ENCODE data around the gene UXS1.

UXS1 gene

DNA sequence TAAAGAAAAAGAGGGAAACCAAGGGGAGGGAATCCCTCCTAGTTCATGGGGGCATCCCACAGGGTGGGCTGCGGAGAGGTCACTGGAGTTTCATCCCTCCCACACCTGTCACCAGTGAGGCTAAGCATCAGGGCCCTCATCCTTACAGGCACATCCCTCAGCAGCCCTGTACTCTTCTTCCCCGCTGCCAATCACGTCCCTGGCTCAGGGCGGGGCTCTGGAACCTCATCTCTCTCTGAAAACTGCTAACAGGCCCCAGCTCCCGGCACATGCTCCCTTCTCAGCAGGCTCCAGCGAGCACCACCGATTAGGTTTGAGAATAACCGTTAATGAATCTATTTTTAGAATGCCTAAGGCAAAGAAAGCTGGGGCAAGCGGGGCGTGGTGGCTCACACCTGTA lies 13.0 kb downstream of the UXS1 start:
- DNase-seq (ENCODE audit: low read depth, low spot score), result no peak
- no peak overlapping the region for H3K4me3 ChIP-seq (ENCODE audit: low read depth, low read length)
- TF ChIP-seq, protein P1, sequence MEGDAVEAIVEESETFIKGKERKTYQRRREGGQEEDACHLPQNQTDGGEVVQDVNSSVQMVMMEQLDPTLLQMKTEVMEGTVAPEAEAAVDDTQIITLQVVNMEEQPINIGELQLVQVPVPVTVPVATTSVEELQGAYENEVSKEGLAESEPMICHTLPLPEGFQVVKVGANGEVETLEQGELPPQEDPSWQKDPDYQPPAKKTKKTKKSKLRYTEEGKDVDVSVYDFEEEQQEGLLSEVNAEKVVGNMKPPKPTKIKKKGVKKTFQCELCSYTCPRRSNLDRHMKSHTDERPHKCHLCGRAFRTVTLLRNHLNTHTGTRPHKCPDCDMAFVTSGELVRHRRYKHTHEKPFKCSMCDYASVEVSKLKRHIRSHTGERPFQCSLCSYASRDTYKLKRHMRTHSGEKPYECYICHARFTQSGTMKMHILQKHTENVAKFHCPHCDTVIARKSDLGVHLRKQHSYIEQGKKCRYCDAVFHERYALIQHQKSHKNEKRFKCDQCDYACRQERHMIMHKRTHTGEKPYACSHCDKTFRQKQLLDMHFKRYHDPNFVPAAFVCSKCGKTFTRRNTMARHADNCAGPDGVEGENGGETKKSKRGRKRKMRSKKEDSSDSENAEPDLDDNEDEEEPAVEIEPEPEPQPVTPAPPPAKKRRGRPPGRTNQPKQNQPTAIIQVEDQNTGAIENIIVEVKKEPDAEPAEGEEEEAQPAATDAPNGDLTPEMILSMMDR (IDR thresholded peaks at IDR 0.05; ENCODE audit: insufficient read depth, low read length, missing control alignments), result no peak
- ChIA-PET CTCF (no interaction called here), POLR2A (no interaction called here)

DNA sequence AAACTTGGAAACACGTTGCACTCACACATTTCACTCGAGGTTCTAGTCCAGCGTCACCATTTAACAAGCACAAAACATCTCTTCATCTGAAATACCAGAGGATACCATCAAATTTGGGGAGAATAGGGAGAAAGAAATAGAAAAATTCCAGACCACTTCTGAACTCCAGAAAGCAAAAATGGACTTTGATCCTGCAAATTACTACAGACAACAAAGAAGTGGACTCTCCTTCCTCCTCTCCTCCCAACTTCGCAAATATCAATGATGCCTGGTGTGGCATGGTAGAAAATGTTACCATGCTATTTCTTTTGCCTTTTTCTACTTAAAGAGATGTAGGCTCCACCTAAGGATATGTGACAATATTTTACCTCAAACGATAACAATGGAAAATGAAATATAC lies 13.5 kb downstream of the UXS1 start:
- H3K4me3 ChIP-seq (ENCODE audit: low read depth, low read length), result no peak overlapping the region
- POLR2A ChIA-PET, result no interaction called here
- CTCF ChIA-PET, result no interaction called here
- TF ChIP-seq, protein P1 (IDR thresholded peaks at IDR 0.05; ENCODE audit: insufficient read depth, low read length, missing control alignments), result no peak
- no peak for DNase-seq (ENCODE audit: low read depth, low spot score)

DNA sequence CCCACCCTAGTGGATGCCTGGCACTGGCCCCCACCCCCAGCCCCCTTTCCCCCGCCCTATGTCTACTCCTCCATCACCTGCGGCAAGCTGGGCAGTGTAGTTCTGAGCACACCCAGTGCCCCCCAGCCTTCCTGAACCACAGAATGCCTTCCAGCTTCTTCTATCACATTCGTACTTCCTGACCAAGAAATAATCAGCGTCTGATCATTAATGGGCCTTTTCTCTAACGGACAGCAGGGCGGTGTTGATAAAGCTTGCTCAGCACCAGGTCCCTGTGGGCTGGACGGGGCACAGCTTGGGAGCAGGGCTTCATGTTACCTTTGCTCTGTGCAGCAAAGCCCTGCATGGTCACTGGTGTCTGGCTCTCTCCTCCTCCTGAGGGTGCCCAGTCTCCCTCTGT lies 15.4 kb downstream of the UXS1 start:
- no peak overlapping the region for H3K4me3 ChIP-seq (ENCODE audit: low read depth, low read length)
- ChIA-PET CTCF (no interaction called here), POLR2A (no interaction called here)
- TF ChIP-seq, protein P1 (IDR thresholded peaks at IDR 0.05; ENCODE audit: insufficient read depth, low read length, missing control alignments), result no peak
- no peak for DNase-seq (ENCODE audit: low read depth, low spot score)

DNA sequence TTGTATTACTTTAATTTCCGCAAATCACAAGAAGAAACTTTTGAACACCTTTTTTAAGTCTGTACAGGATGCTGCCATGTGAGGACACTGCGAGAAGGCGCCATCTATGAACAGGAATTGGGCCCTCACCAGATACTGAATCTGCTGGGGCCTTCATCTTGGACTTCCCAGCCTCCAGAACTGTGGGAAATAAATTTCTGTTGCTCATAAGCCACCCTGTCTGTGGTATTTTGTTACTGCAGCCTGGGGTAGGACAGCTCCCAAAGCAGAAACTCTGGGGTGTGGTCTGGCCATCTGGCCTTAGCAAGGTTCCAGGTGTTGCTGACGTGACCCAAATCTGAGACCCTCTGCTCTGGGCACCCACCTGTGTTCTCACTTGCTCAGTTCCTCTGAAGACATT lies 16.5 kb downstream of the UXS1 start:
- TF ChIP-seq, protein P1 (IDR thresholded peaks at IDR 0.05; ENCODE audit: insufficient read depth, low read length, missing control alignments), result no peak
- DNase-seq (ENCODE audit: low read depth, low spot score), result no peak
- ChIA-PET CTCF (no interaction called here), POLR2A (no interaction called here)
- H3K4me3 ChIP-seq (ENCODE audit: low read depth, low read length), result no peak overlapping the region

DNA sequence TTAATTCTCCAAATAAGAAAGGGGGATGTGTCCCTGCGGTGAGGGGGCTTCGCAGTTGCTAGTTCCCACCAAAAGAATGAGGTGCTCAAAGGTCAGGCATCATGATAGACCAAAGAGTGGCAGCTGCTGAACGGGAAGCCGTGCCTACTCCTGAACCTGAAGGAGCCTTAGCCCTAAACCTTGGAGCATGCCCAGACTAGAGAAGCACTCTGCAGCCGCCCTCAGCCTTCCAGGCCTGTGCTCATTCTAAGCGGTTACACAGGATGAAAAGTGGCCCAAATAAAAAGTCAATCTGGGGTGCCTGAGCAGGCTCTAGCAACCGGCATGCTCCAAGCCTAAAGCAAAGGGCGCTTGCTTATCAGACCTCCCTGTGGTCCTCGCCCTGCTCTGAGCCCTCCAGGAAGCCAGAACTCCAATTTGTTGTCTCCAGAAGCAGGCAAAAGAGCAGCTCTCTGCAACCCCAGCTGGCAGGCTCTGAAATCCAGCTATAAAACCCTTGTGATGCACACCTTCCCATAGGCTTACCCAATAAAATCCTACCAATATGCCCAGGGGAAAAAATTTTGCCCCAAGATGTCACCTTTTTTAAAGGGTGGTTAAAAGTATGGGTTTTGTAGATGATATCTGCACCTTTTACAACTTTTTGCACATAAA lies 17.5 kb downstream of the UXS1 start:
- CTCF ChIA-PET, result no interaction called here
- no peak overlapping the region for H3K4me3 ChIP-seq (ENCODE audit: low read depth, low read length)
- POLR2A ChIA-PET, result no interaction called here
- TF ChIP-seq, protein P1 (IDR thresholded peaks at IDR 0.05; ENCODE audit: insufficient read depth, low read length, missing control alignments), result no peak
- no peak for DNase-seq (ENCODE audit: low read depth, low spot score)

DNA sequence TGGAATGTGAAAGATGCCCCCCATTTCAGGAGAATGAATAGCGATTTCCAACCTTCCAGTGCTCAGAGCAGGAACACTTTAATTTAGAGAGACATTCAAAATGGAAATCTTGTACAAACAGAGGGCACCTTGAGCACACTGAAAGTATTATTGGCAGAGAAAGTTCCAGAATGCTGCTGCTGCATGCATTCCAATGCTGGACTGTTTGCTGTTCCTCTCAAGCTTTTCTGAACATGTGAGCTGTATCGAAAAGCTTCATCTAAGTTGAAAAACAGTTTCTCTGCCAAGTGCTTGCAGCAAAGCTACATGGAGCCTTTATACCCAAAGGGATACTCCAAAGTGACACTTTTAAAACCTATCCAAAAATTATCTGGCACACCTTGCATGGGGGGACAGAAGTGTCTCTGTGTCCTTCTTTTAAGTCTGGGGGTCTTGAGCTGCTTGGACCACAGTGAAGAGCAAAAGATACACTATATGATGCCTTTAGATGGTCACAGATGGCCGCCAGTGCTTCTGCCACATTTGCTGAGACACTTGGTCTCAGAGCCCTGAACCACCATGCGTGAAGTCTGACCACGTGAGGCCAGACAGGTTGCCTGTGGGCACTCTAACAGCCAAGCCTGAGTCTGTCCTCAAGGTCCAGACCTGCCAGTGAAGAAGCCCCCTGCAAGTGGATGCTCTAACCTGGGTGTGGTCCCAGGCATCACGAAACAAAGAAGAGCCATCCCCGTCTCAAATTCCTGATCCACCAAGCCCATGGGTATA lies 18.8 kb downstream of the UXS1 start:
- CTCF ChIA-PET, result interaction anchor here (1.3 kb wide), 2 partner anchors 10 to 15 kb away, joined by 3 read pairs; no protein-coding TSS in a partner anchor
- TF ChIP-seq, protein P1 (IDR thresholded peaks at IDR 0.05; ENCODE audit: insufficient read depth, low read length, missing control alignments), result no peak
- no peak overlapping the region for H3K4me3 ChIP-seq (ENCODE audit: low read depth, low read length)
- DNase-seq (ENCODE audit: low read depth, low spot score), result no peak
- POLR2A ChIA-PET, result no interaction called here
